HUES64 (cell line): Measurements from ENCODE around the gene RBMX2.
"Not testable (repeated sequence)": the region's sequence is repeated elsewhere in the genome, so short reads cannot be mapped to it uniquely, and the experiment has no call there.

Experiments used
- H3K27ac ChIP-seq: 2 replicates; pipeline ENCODE4 v1.7.0; 2013; ENCODE audit warnings: low read depth, low read length, inconsistent platforms
- H3K27me3 ChIP-seq: 2 replicates; pipeline ENCODE4 v1.6.1; 2013; ENCODE audit warnings: mild to moderate bottlenecking, low read length; ENCODE audit not compliant: insufficient read depth
- H3K36me3 ChIP-seq: 2 replicates; pipeline ENCODE4 v1.6.1; 2013; ENCODE audit warnings: mild to moderate bottlenecking, low read length; ENCODE audit not compliant: insufficient read depth
- H3K4me1 ChIP-seq: 2 replicates; pipeline ENCODE4 v1.6.1; 2013; ENCODE audit warnings: mild to moderate bottlenecking, low read length, moderate library complexity; ENCODE audit not compliant: insufficient read depth
- H3K4me3 ChIP-seq: 2 replicates; pipeline ENCODE4 v1.5.1; 2013; ENCODE audit warnings: mild to moderate bottlenecking, low read length, moderate library complexity
- H3K9ac ChIP-seq: 2 replicates; pipeline ENCODE4 v1.6.1; 2013; ENCODE audit warnings: mild to moderate bottlenecking, low read depth, low read length
- H3K9me3 ChIP-seq: 2 replicates; pipeline ENCODE4 v1.6.1; 2013; ENCODE audit warnings: low read depth, low read length; ENCODE audit not compliant: insufficient read depth
- WGBS: fragments of 150-250, 120-280 bp; methylation state at CpG from one replicate; pipeline ENCODE4 v1.1.7; 2013; ENCODE audit warnings: missing lambda C conversion rate; 5-methylcytosine and 5-hydroxymethylcytosine counted together

The RBMX2 gene

DNA sequence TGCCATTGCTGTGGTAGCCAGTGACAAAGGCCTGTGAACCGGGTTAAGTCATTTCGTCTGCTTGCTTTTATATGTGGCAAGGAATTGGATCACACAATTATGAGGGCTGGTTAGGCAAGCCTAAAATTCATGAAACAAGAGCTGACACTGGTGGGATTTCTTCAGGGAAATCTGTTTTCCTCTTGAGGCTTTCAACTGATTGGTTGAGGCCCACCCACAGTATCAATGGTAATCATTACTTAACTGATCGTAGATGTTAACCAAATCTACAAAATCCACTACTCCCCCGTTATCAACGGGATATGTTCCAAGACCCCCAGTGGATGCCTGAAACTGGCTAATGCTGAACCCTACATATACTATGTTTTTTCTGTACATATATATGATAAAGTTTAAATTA lies 13.0 kb downstream of the RBMX2 start:
- H3K4me3 ChIP-seq, result no peak overlapping the region
- H3K9me3 ChIP-seq, result no peaks in the 10 kb centered on the region
- H3K4me1 ChIP-seq, result peaks cover 9% of the 10 kb centered on the region
- 97% methylated on average over 5 of the region's 5 CpGs for WGBS
- H3K27ac ChIP-seq, result no peak overlapping the region
- H3K27me3 ChIP-seq, result no peaks in the 10 kb centered on the region
- no peak overlapping the region for H3K9ac ChIP-seq
- peaks cover 34% of the 10 kb centered on the region for H3K36me3 ChIP-seq

DNA sequence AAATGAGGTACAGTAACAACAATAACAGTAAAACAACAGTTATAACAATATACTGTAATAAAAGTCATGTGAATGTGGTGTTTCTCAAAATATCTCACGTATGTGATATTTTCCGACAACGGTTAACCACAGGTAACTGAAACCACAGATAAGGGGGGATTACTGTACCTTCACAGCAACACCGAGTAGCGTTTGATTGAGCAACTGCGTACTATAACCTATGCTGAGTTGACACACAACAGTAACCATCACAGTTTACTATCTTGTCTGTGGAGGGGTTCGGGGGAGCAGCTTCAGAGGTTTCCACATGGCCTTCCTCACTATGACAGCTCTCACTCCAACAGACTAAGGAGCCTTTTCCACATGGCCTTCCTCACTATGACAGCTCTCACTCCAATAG lies 13.4 kb downstream of the RBMX2 start:
- Histone ChIP-seq H3K9me3 (no peaks in the 10 kb centered on the region), H3K27me3 (no peaks in the 10 kb centered on the region), H3K27ac (no peak overlapping the region), H3K4me3 (no peak overlapping the region), H3K9ac (no peak overlapping the region), H3K36me3 (peaks cover 31% of the 10 kb centered on the region), H3K4me1 (peaks cover 9% of the 10 kb centered on the region)
- WGBS, result 96% methylated on average over 7 of the region's 7 CpGs

DNA sequence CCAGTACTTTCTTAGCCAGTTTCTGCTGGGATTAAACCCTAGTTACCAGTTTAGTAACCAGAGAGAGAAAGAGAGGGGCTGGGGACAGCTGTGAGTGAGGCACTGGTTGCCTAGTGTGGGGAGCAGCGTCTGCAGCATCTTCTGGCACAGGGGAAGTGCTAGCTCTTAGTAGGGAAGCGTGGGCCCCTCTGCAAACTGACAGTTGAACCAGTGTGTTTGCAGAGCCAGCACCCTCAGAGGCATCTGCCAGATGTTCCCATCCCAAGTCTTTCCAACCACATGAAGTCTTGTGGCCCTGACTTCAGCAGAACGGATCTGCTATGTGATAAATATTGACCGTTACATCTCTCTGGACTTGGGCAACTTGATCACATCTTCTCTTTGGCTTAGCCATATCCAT lies 15.0 kb downstream of the RBMX2 start:
- Histone ChIP-seq H3K36me3 (peaks cover 18% of the 10 kb centered on the region), H3K9ac (no peak overlapping the region), H3K27me3 (no peaks in the 10 kb centered on the region), H3K27ac (no peak overlapping the region), H3K4me1 (peaks cover 9% of the 10 kb centered on the region), H3K9me3 (no peaks in the 10 kb centered on the region), H3K4me3 (no peak overlapping the region)
- 86% methylated on average over 4 of the region's 4 CpGs for WGBS

DNA sequence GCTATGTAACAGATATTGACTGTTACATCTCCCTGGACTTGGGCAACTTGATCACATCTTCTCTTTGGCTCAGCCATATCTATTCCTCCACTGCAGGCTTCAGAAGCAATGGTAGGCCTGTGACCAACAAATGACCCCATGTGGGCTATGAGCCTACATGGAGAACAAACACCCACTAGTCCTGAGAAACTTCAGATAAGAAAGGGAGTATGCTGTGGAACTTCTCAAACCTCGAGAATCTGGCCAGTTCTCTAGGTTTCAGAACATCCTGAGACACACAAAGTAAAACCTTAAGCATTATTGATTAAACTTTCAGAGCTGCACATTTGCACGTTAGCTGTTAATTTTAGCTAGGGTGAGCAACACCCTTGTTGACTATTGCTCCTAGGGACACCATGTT lies 16.3 kb downstream of the RBMX2 start:
- Histone ChIP-seq H3K4me1 (peaks cover 9% of the 10 kb centered on the region), H3K9me3 (no peaks in the 10 kb centered on the region), H3K9ac (no peak overlapping the region), H3K4me3 (no peak overlapping the region), H3K36me3 (peaks cover 8% of the 10 kb centered on the region), H3K27ac (no peak overlapping the region), H3K27me3 (no peaks in the 10 kb centered on the region)
- 100% methylated on average over 2 of the region's 2 CpGs for WGBS

DNA sequence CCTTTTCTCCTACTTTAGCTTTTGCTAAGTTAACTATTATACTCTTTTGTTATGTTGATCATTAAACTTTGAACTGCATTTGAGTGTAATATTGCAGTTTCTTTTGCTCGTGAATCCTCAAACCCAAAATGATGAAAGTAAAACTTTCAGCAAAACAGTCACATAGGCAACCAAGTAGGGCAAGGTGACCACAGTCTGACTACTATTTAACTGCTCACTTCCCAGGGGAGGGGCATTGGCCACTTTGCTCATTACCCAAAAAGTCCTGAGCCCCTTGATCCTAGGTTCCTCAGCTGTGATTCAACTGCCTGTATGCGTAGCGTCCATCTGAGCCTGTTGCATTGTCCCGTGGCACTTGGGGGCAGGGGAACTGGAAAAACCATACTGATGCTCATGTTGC lies 17.0 kb downstream of the RBMX2 start:
- Histone ChIP-seq H3K4me3 (no peak overlapping the region), H3K9me3 (no peaks in the 10 kb centered on the region), H3K27me3 (no peaks in the 10 kb centered on the region), H3K4me1 (peaks cover 9% of the 10 kb centered on the region), H3K27ac (no peak overlapping the region), H3K36me3 (peaks cover 3% of the 10 kb centered on the region), H3K9ac (no peak overlapping the region)
- WGBS, result 88% methylated on average over 4 of the region's 4 CpGs

DNA sequence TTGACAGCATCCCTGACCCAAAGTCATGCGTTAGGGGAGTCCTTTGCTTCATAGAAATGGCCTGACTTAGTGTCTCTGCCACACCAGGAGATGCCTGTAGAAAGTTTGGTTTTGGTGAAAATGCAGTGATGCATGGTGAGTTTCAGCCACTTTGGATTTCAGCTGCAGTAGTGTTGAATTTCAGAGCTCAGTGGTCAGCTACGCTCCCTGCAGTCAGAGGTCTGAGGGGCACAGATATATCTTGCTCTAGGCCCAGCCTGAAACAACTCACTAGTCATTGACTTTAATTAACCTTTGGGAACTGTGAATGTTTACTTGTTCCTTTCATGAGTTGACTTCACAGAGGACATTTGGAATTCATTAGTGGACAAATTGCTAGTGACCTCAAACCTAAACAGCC lies 17.5 kb downstream of the RBMX2 start:
- Histone ChIP-seq H3K4me1 (peaks cover 9% of the 10 kb centered on the region), H3K27ac (no peak overlapping the region), H3K9me3 (no peaks in the 10 kb centered on the region), H3K4me3 (no peak overlapping the region), H3K9ac (no peak overlapping the region), H3K36me3 (peaks cover 3% of the 10 kb centered on the region), H3K27me3 (no peaks in the 10 kb centered on the region)
- WGBS, result 80% methylated on average over 2 of the region's 2 CpGs

DNA sequence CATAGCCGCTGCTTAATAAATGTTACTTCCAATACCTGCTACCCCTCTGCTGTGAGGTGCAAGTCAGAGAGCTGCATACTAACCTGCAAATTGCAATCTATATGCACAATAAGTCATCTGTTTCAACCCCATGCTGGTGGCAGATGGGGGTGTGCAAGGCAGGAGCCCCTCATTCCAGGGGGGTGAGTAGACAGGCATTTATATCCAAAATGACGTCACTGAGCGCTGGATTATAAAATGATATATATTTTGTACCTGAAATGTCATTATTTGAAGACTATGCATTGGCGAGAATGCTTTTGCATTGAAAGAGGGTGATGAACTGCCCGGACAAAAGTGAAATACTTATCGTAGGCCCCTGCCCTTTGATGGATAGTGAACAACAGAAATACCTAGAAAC lies 24.7 kb downstream of the RBMX2 start:
- no peaks in the 10 kb centered on the region for H3K27me3 ChIP-seq
- H3K9me3 ChIP-seq, result no peaks in the 10 kb centered on the region
- no peaks in the 10 kb centered on the region for H3K4me1 ChIP-seq
- 95% methylated on average over 6 of the region's 6 CpGs for WGBS
- no peak overlapping the region for H3K4me3 ChIP-seq
- H3K27ac ChIP-seq, result no peak overlapping the region
- H3K36me3 ChIP-seq, result no peaks in the 10 kb centered on the region
- H3K9ac ChIP-seq, result no peak overlapping the region

DNA sequence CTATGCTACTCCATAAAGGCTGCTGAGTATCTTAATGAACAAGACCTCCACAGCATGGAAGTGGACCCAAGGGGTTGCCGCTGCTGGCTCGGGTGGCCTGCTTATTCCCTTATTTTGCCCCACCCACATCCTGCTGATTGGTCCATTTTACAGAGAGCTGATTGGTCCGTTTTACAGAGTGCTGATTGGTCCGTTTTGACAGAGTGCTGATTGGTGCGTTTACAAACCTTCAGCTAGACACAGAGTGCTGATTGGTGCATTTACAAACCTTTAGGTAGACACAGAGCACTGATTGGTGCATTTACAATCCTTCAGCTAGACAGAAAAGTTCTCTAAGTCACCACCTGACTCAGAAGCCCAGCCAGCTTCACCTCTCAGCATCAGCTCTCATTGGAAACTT lies 27.4 kb downstream of the RBMX2 start:
- H3K36me3 ChIP-seq, H3K27me3 ChIP-seq, H3K4me1 ChIP-seq, H3K4me3 ChIP-seq, H3K27ac ChIP-seq, H3K9ac ChIP-seq, H3K9me3 ChIP-seq: not testable (repeated sequence)
- 100% methylated on average over 5 of the region's 5 CpGs for WGBS

DNA sequence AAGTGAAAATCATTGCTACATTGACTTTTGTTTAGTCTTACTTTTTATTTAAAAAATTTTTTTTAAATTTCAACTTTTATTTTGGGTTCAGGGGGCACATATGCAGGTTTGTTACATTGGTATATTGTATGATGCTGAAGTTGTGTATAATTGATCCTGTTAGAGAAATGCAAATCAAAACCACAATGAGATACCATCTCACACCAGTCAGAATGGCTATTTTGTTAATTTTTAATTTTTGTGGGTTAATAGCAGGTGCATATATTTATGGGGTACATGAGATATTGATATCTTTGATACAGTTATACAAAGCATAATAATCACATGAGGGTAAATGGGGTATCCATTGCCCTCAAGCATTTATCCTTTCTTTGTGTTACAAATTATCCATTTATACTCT lies 34.1 kb downstream of the RBMX2 start:
- H3K9me3 ChIP-seq, result no peaks in the 10 kb centered on the region
- H3K4me1 ChIP-seq, result no peaks in the 10 kb centered on the region
- H3K4me3 ChIP-seq, result no peak overlapping the region
- H3K27me3 ChIP-seq, result no peaks in the 10 kb centered on the region
- no peak overlapping the region for H3K27ac ChIP-seq
- H3K9ac ChIP-seq, result no peak overlapping the region
- no peaks in the 10 kb centered on the region for H3K36me3 ChIP-seq

DNA sequence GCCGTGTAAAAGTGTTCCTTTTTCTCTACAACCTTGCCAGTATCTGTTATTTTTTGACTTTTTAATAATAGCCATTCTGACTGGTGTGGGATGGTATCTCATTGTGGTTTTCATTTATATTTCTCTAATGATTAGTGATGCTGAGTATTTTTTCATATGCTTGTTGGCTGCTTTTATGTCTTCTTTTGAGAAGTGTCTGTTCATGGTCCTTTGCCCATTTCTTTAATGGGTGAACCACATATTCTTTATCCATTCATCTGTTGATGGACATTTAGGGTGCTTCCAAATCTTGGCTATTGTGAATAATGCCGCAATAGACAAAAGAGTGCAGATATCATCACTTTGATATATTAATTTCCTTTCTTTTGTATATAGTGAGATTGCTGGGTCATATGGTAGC lies 36.2 kb downstream of the RBMX2 start:
- not testable (repeated sequence) for H3K9ac ChIP-seq, H3K4me3 ChIP-seq, H3K9me3 ChIP-seq, H3K4me1 ChIP-seq, H3K27me3 ChIP-seq, H3K27ac ChIP-seq, H3K36me3 ChIP-seq
- WGBS, result no CpG with 5 or more reads among the region's 2 CpGs

DNA sequence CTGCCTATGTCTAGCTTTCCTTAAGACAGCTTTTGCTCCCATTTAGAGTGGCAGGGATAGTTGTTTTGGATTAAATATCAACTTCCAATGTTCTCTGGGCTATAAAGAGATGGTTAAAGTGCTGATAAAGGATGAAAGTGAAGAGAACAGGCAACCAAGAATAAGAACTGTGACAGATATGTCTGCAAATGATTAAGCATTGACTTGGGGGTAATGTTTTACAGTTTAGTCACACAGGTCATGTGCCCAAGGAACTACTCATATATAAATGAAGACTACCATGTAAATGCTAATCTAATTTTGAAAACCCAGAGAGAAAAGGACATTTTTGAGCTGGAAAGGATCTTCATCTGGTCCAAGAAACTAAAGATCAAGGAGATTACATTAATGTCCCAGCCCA lies 42.1 kb downstream of the RBMX2 start:
- no peaks in the 10 kb centered on the region for H3K9me3 ChIP-seq
- no peak overlapping the region for H3K4me3 ChIP-seq
- H3K9ac ChIP-seq, result no peak overlapping the region
- H3K36me3 ChIP-seq, result no peaks in the 10 kb centered on the region
- H3K27me3 ChIP-seq, result no peaks in the 10 kb centered on the region
- H3K27ac ChIP-seq, result no peak overlapping the region
- H3K4me1 ChIP-seq, result no peaks in the 10 kb centered on the region

DNA sequence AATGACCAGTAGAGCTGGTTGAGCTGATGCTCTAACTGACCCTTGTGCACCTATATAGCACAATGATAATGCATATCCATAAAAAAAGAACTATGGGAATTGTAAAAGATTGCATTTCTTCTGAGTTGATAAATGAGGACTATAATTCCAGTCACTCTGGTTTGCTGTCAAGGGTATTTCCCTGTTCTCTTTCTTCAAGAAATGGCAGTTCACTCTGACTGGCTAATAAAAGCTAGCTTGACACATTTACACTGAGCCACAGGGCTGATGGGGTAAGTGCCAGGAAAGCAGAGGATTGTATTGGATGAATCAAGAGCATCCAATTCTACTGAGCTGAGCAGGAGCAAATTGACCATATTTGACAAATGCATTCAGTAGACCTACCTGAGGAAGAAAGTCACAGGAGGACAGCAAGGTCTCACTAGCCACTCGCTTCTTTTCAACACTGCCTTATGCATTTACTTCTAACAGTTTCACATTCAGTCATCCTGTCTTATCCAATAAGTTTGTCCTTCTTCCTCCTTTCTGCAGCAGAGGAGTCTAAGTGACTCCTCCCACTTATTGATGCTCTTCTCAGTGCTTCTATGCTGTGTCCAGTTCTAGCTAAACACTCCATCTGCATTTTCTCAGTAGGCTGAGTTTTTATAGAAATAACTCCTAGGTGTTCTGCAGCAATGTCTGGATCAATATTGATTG lies 43.0 kb downstream of the RBMX2 start:
- Histone ChIP-seq H3K27me3 (no peaks in the 10 kb centered on the region), H3K4me3 (no peak overlapping the region), H3K9me3 (no peaks in the 10 kb centered on the region), H3K4me1 (no peaks in the 10 kb centered on the region), H3K9ac (no peak overlapping the region), H3K36me3 (no peaks in the 10 kb centered on the region), H3K27ac (no peak overlapping the region)
- WGBS, result 87% methylated on average over 1 of the region's 1 CpG
